GM19397 (cell line): ENCODE data around the gene TAOK3.
"Not testable (repeated sequence)": the region's sequence is repeated elsewhere in the genome, so short reads cannot be mapped to it uniquely, and the experiment has no call there.

ENCODE experiments used
- ATAC-seq: cut with Tn5 transposase; IDR thresholded peaks from one replicate; pipeline ENCODE4 v1.9.1; 2021; ENCODE audit warnings: mild to moderate bottlenecking, moderate library complexity; ENCODE audit not compliant: unreplicated experiment

The TAOK3 gene

GRCh38 chr12:118374126-118374725 is 1.5 kb upstream of the TAOK3 start:
- ATAC-seq: no peak

GRCh38 chr12:118373616-118374015 is 909 bp upstream of the TAOK3 start:
- ATAC-seq: no peak

GRCh38 chr12:118371321-118372282 is 1.1 kb downstream of the TAOK3 start:
- no peak for ATAC-seq

- ATAC-seq: no peak
Measured at GRCh38 chr12:118370601-118371000, 2.1 kb downstream of the TAOK3 start.

GRCh38 chr12:118368821-118369220 is 3.9 kb downstream of the TAOK3 start:
- ATAC-seq: no peak

GRCh38 chr12:118361889-118362288 is 10.8 kb downstream of the TAOK3 start:
- no peak for ATAC-seq

GRCh38 chr12:118361092-118361404 is 11.7 kb downstream of the TAOK3 start:
- no peak for ATAC-seq

GRCh38 chr12:118359541-118359915 is 13.2 kb downstream of the TAOK3 start:
- ATAC-seq: no peak

GRCh38 chr12:118358612-118359540 is 13.8 kb downstream of the TAOK3 start:
- no peak for ATAC-seq

- ATAC-seq: no peak
Measured at GRCh38 chr12:118358008-118358359, 14.7 kb downstream of the TAOK3 start.

- peak; percentile 47 for ATAC-seq
Measured at GRCh38 chr12:118357257-118358007, 15.3 kb downstream of the TAOK3 start.

GRCh38 chr12:118356809-118357256 is 15.9 kb downstream of the TAOK3 start:
- ATAC-seq: no peak

GRCh38 chr12:118355843-118356242 is 16.9 kb downstream of the TAOK3 start:
- no peak for ATAC-seq

- ATAC-seq: no peak
Measured at GRCh38 chr12:118354903-118355302, 17.8 kb downstream of the TAOK3 start.

GRCh38 chr12:118354503-118354902 is 18.2 kb downstream of the TAOK3 start:
- not testable (repeated sequence) for ATAC-seq

GRCh38 chr12:118353721-118354120 is 19.0 kb downstream of the TAOK3 start:
- ATAC-seq: no peak

GRCh38 chr12:118350908-118351559 is 21.7 kb downstream of the TAOK3 start:
- no peak for ATAC-seq

GRCh38 chr12:118347916-118348315 is 24.8 kb downstream of the TAOK3 start:
- no peak for ATAC-seq

- ATAC-seq: peak; percentile 68
Measured at GRCh38 chr12:118346895-118347294, 25.8 kb downstream of the TAOK3 start.

- no peak for ATAC-seq
Measured at GRCh38 chr12:118345355-118345754, 27.4 kb downstream of the TAOK3 start.
